CD14-positive monocyte (primary cell): ENCODE results near the gene DCPS. TPM values are rescaled to one million over a fixed set of nuclear protein-coding genes. Genes with fewer than 3 reads are reported as not detected.

Source experiments
- DNase-seq, 3 donors: peaks; one replicate each; pipeline ENCODE4 v3.0.0-alpha.2; 2011 to 2022
- H2AFZ ChIP-seq: 2 replicates; pipeline ENCODE4 v1.6.0; 2012; ENCODE audit warnings: mild to moderate bottlenecking, low read depth, low read length, inconsistent platforms; ENCODE audit not compliant: insufficient read depth, poor library complexity, severe bottlenecking
- H3K27ac ChIP-seq, 2 donors: 1 replicate in 1 of 2; 2 replicates in 1 of 2; pipeline ENCODE4 v1.5.1; 2012 to 2013; ENCODE audit warnings: low read length in 2 of 2, control low read depth in 1 of 2, inconsistent platforms in 1 of 2, low read depth in 1 of 2, mild to moderate bottlenecking in 1 of 2
- H3K27me3 ChIP-seq, 2 donors: one replicate each; pipeline versions ENCODE4 v1.6.0 to v1.6.1; 2011 to 2013; ENCODE audit warnings: low read length in 2 of 2; ENCODE audit not compliant: control insufficient read depth in 2 of 2, insufficient read depth in 2 of 2
- H3K36me3 ChIP-seq, 2 donors: replicated peaks in 1 of 2; 1 replicate in 1 of 2; 2 replicates in 1 of 2; pipeline versions ENCODE4 v1.5.1 to v1.6.1; 2012 to 2013; ENCODE audit warnings: low read length in 2 of 2, control low read depth in 1 of 2, inconsistent platforms in 1 of 2, mild to moderate bottlenecking in 1 of 2; ENCODE audit not compliant: insufficient read depth in 2 of 2, control insufficient read depth in 1 of 2
- H3K4me1 ChIP-seq, 2 donors: 1 replicate in 1 of 2; 2 replicates in 1 of 2; pipeline versions ENCODE4 v1.5.1 to v1.6.1; 2012 to 2013; ENCODE audit warnings: low read length in 2 of 2, control low read depth in 1 of 2, inconsistent platforms in 1 of 2, mild to moderate bottlenecking in 1 of 2, moderate library complexity in 1 of 2; ENCODE audit not compliant: insufficient read depth in 2 of 2, control insufficient read depth in 1 of 2
- H3K4me2 ChIP-seq: replicated peaks from 2 replicates; pipeline ENCODE3; 2012; ENCODE audit warnings: low read length, moderate library complexity, mild to moderate bottlenecking; ENCODE audit not compliant: poor library complexity, severe bottlenecking; ENCODE audit errors: extremely low read depth
- H3K4me3 ChIP-seq, 3 experiments: fragments of 200-600 bp in 1 of 3; sonication (generic) in 1 of 3; replicated peaks in 1 of 3; 1 replicate in 2 of 3; 2 replicates in 1 of 3; pipeline ENCODE4 v1.5.1; 2011 to 2013; ENCODE audit warnings: low read length in 3 of 3, mild to moderate bottlenecking in 3 of 3, control low read depth in 2 of 3, low read depth in 2 of 3, inconsistent platforms in 1 of 3, moderate library complexity in 1 of 3
- H3K79me2 ChIP-seq: 2 replicates; pipeline ENCODE4 v1.6.0; 2012; ENCODE audit warnings: mild to moderate bottlenecking, control low read depth, inconsistent platforms, low read length, moderate library complexity; ENCODE audit not compliant: insufficient read depth
- H3K9ac ChIP-seq: 2 replicates; pipeline ENCODE4 v1.6.0; 2017; ENCODE audit warnings: low read length, mild to moderate bottlenecking; ENCODE audit not compliant: insufficient read depth, poor library complexity, severe bottlenecking
- H3K9me3 ChIP-seq, 2 donors: replicated peaks in 1 of 2; 1 replicate in 1 of 2; 2 replicates in 1 of 2; pipeline versions ENCODE4 v1.5.1 to v1.6.1; 2012 to 2013; ENCODE audit warnings: low read length in 2 of 2, control low read depth in 1 of 2; ENCODE audit not compliant: control insufficient read depth in 1 of 2, insufficient read depth in 1 of 2
- H4K20me1 ChIP-seq: 2 replicates; pipeline ENCODE4 v1.6.0; 2012; ENCODE audit warnings: mild to moderate bottlenecking, low read length, control low read depth, moderate library complexity; ENCODE audit not compliant: insufficient read depth
- H3K27ac Mint-ChIP-seq, 7 donors: one replicate each; pipeline ENCODE4 v1.8.0; 2020; ENCODE audit warnings: mild to moderate bottlenecking in 7 of 7, mixed read lengths in 7 of 7, moderate library complexity in 6 of 7, inconsistent platforms in 2 of 7
- H3K27me3 Mint-ChIP-seq, 3 donors: one replicate each; pipeline ENCODE4 v1.8.0; 2021 to 2022; ENCODE audit warnings: low read depth in 3 of 3, mild to moderate bottlenecking in 3 of 3, mixed read lengths in 3 of 3, moderate library complexity in 3 of 3, inconsistent platforms in 1 of 3
- H3K36me3 Mint-ChIP-seq, 2 donors: one replicate each; pipeline ENCODE4 v1.8.0; 2020; ENCODE audit warnings: mixed read lengths in 2 of 2, inconsistent platforms in 1 of 2, mild to moderate bottlenecking in 1 of 2
- H3K4me1 Mint-ChIP-seq: one replicate; pipeline ENCODE4 v1.8.0; 2020; ENCODE audit warnings: mild to moderate bottlenecking, mixed read lengths
- H3K4me3 Mint-ChIP-seq, 2 donors: one replicate each; pipeline ENCODE4 v1.8.0; 2020; ENCODE audit warnings: mild to moderate bottlenecking in 2 of 2, mixed read lengths in 2 of 2, moderate library complexity in 1 of 2
- H3K9me3 Mint-ChIP-seq, 7 donors: one replicate each; pipeline ENCODE4 v1.8.0; 2020 to 2022; ENCODE audit warnings: mixed read lengths in 7 of 7, mild to moderate bottlenecking in 6 of 7, moderate library complexity in 6 of 7, inconsistent platforms in 2 of 7
- CTCF ChIP-seq: fragments of 200-600 bp; IDR thresholded peaks from one replicate; pipeline ENCODE4 v1.8.0; 2022; ENCODE audit warnings: antibody characterized with exemption, mild to moderate bottlenecking
- WGBS: methylation state at CpG from one replicate; pipeline ENCODE4 v1.1.5; 2013; ENCODE audit warnings: missing lambda C conversion rate; ENCODE audit not compliant: insufficient coverage; 5-methylcytosine and 5-hydroxymethylcytosine counted together
- intact Hi-C, 2 donors: fragments of 100-400 bp; cut with micrococcal nuclease; formaldehyde crosslinking; loops; one replicate each; pipeline versions ENCODE4 v1.15.0 to v1.15.1; 2023
- polyA plus RNA-seq, 3 donors: library from polyadenylated mRNA; depleted of rRNA in 1 of 3; unstranded in 2 of 3; stranded (reverse) in 1 of 3; fragments of 300-500 nt in 2 of 3; fragments of >200 nt in 1 of 3; fragmentation: Illumina TruSeq in 2 of 3; gene quantifications; 1 replicate in 2 of 3; 2 replicates in 1 of 3; pipeline ENCODE4 v1.2.3, GENCODE V29; 2012 to 2021

Gene DCPS
- polyA plus RNA-seq, 3 donors, result 26.3 to 30.7 (median 30.4) TPM

- no peaks in the 10 kb centered on the region for H3K4me1 ChIP-seq
- H3K36me3 Mint-ChIP-seq, result peaks cover 66 to 67% of the 10 kb centered on the region in 2 donors
- no peaks in the 10 kb centered on the region for H3K27me3 ChIP-seq
- H3K4me1 Mint-ChIP-seq, result no peaks in the 10 kb centered on the region
- no peaks in the 10 kb centered on the region for H3K79me2 ChIP-seq
- H3K4me3 ChIP-seq, result no peak overlapping the region
- no peaks in the 10 kb centered on the region for H3K9me3 ChIP-seq
- intact Hi-C loops, result no loop called here
- no peak overlapping the region for H3K4me2 ChIP-seq
- peaks cover 66 to 92% of the 10 kb centered on the region in 2 donors for H3K36me3 ChIP-seq
- peak overlapping the region in 1 of 7 donors; percentile 55 for H3K27ac Mint-ChIP-seq
- H2AFZ ChIP-seq, result no peak overlapping the region
- no peak for TF ChIP-seq CTCF
- no peak overlapping the region for H3K9ac ChIP-seq
- H3K27me3 Mint-ChIP-seq, result no peaks in the 10 kb centered on the region
- H3K27ac ChIP-seq, result no peak overlapping the region
- H3K9me3 Mint-ChIP-seq, result no peaks in the 10 kb centered on the region
- H4K20me1 ChIP-seq, result peaks cover 3% of the 10 kb centered on the region
- DNase-seq, result no peak
- no peak overlapping the region for H3K4me3 Mint-ChIP-seq
- WGBS, result no CpG with 5 or more reads among the region's 2 CpGs
These were observed 46.1 kb upstream of the DCPS start for GRCh38 chr11:126257764-126258163.

GRCh38 chr11:126262216-126262615 is 41.6 kb upstream of the DCPS start:
- Histone ChIP-seq H3K79me2 (peaks cover 17% of the 10 kb centered on the region), H3K4me2 (no peak overlapping the region), H3K36me3 (peaks cover 77 to 94% of the 10 kb centered on the region in 2 donors), H3K9ac (no peak overlapping the region), H2AFZ (no peak overlapping the region), H3K4me1 (no peaks in the 10 kb centered on the region), H4K20me1 (peaks cover 19% of the 10 kb centered on the region), H3K27ac (peak overlapping the region in 1 of 2 donors; percentile 9), H3K27me3 (no peaks in the 10 kb centered on the region), H3K4me3 (no peak overlapping the region), H3K9me3 (no peaks in the 10 kb centered on the region)
- H3K4me3 Mint-ChIP-seq, result no peak overlapping the region
- WGBS, result 94% methylated on average over 3 of the region's 6 CpGs
- no peak for TF ChIP-seq CTCF
- DNase-seq, result no peak
- peaks cover 5% of the 10 kb centered on the region for H3K4me1 Mint-ChIP-seq
- H3K27me3 Mint-ChIP-seq, result peaks cover 0 to 1% (median 0%) of the 10 kb centered on the region in 3 donors
- intact Hi-C loops, result loop anchor here in 1 of 2 donors (5.0 kb wide), 1 partner anchor 40 kb away; no protein-coding TSS in a partner anchor
- no peaks in the 10 kb centered on the region for H3K9me3 Mint-ChIP-seq
- peaks cover 74 to 81% of the 10 kb centered on the region in 2 donors for H3K36me3 Mint-ChIP-seq
- no peak overlapping the region for H3K27ac Mint-ChIP-seq
